GM08714 (cell line): Measurements from ENCODE around the gene ST3GAL3.

Source experiments
- H3K4me3 ChIP-seq: fragments of 200-500 bp; sonication (Bioruptor generic); 2 replicates; pipeline ENCODE4 v1.5.1; 2014; ENCODE audit warnings: mild to moderate bottlenecking, low read length, inconsistent platforms
- ZNF274 ChIP-seq: IDR thresholded peaks from 2 replicates; pipeline ENCODE4 v1.6.1; 2012; ENCODE audit warnings: mild to moderate bottlenecking, low read depth, low read length

ST3GAL3 gene

GRCh38 chr1:43975249-43975961, 268.1 kb downstream of the ST3GAL3 start:
- H3K4me3 ChIP-seq, result peak overlapping the region; percentile 91

GRCh38 chr1:43976045-43976444, 268.7 kb downstream of the ST3GAL3 start:
- peak overlapping the region; percentile 91; the same call in 1 of the 2 replicates for H3K4me3 ChIP-seq
- no peak for TF ChIP-seq ZNF274

More at GRCh38 chr1:43975249-43975961, 268.1 kb downstream of the ST3GAL3 start:
- TF ChIP-seq ZNF274, result no peak

GRCh38 chr1:43976890-43977289, 269.6 kb downstream of the ST3GAL3 start:
- H3K4me3 ChIP-seq, result no peak overlapping the region

GRCh38 chr1:43977376-43978263, 270.3 kb downstream of the ST3GAL3 start:
- no peak overlapping the region for H3K4me3 ChIP-seq
- no peak for TF ChIP-seq ZNF274

More at GRCh38 chr1:43976890-43977289, 269.6 kb downstream of the ST3GAL3 start:
- no peak for TF ChIP-seq ZNF274

- H3K4me3 ChIP-seq, result no peak overlapping the region
- TF ChIP-seq ZNF274, result no peak
Observed at GRCh38 chr1:43978264-43978550, 270.9 kb downstream of the ST3GAL3 start.

GRCh38 chr1:43978551-43979260, 271.4 kb downstream of the ST3GAL3 start, which contains the start of gene B4GALT2:
TSS of gene B4GALT2 (plus strand) at chr1:43979210. CDS start at chr1:43981161, 1,951 bp downstream.
- TF ChIP-seq ZNF274, result no peak
- H3K4me3 ChIP-seq, result peak within 1 kb of the TSS; percentile 74

GRCh38 chr1:43979261-43979527, 271.9 kb downstream of the ST3GAL3 start:
- no peak for TF ChIP-seq ZNF274
- H3K4me3 ChIP-seq, result peak overlapping the region; percentile 62

- peak overlapping the region; percentile 62 for H3K4me3 ChIP-seq
Observed at GRCh38 chr1:43979528-43980254, 272.4 kb downstream of the ST3GAL3 start.

GRCh38 chr1:43980255-43981134, 273.2 kb downstream of the ST3GAL3 start:
- TF ChIP-seq ZNF274, result no peak
- H3K4me3 ChIP-seq, result peak overlapping the region; percentile 62; the same call in 1 of the 2 replicates

More at GRCh38 chr1:43979528-43980254, 272.4 kb downstream of the ST3GAL3 start:
- TF ChIP-seq ZNF274, result no peak
